Measurements from ENCODE around the gene ASCC1. TPM values are rescaled to one million over a fixed set of nuclear protein-coding genes. Genes with fewer than 3 reads are reported as not detected.

Gene ASCC1
- total and polyA plus RNA-seq, 2 of the 13 experiments (the other 11 are each of a cell fraction or from before 2014, with no cell fraction given): 21.6 to 30.1 TPM

DNA sequence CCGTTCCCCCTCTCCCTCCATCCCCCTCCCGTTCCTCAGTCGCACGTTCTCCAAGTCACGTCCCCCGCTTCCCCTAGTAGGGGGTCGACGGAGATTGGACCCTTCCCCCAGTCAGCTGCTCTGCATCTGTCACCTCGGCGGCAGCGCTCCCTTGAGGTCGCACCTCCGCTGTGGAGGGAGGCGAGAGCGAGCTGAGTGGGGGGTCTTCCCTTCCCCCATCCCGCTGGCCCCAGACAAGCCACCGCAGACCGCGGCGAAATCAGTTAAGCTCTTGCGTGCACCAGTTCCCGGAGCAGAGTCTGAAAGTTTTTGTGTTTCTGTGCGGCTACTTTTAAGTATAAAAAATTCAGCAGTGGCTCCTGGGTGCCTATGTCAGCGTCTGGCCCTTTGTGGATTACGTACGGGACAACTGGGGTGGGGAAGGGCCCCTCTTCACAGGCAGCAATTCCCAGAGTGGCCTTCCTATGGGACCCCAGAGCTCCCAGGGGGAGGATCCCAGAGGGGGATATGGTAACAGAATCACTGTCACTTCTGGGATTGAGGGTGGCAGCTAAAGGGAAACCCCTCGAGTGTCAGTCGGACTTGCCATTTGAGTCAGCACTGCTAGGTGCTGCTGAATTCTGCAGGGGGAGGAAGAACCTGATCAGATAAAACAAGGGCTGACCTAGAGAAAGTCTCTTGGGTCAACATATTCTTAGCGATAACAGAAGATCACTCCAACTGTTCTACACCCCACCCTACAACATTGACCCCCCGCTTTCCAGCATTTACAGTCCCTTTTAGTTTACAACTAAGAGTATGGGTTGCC, 45.1 kb upstream of the ASCC1 start (continued):
- TF ChIP-seq, protein P1, sequence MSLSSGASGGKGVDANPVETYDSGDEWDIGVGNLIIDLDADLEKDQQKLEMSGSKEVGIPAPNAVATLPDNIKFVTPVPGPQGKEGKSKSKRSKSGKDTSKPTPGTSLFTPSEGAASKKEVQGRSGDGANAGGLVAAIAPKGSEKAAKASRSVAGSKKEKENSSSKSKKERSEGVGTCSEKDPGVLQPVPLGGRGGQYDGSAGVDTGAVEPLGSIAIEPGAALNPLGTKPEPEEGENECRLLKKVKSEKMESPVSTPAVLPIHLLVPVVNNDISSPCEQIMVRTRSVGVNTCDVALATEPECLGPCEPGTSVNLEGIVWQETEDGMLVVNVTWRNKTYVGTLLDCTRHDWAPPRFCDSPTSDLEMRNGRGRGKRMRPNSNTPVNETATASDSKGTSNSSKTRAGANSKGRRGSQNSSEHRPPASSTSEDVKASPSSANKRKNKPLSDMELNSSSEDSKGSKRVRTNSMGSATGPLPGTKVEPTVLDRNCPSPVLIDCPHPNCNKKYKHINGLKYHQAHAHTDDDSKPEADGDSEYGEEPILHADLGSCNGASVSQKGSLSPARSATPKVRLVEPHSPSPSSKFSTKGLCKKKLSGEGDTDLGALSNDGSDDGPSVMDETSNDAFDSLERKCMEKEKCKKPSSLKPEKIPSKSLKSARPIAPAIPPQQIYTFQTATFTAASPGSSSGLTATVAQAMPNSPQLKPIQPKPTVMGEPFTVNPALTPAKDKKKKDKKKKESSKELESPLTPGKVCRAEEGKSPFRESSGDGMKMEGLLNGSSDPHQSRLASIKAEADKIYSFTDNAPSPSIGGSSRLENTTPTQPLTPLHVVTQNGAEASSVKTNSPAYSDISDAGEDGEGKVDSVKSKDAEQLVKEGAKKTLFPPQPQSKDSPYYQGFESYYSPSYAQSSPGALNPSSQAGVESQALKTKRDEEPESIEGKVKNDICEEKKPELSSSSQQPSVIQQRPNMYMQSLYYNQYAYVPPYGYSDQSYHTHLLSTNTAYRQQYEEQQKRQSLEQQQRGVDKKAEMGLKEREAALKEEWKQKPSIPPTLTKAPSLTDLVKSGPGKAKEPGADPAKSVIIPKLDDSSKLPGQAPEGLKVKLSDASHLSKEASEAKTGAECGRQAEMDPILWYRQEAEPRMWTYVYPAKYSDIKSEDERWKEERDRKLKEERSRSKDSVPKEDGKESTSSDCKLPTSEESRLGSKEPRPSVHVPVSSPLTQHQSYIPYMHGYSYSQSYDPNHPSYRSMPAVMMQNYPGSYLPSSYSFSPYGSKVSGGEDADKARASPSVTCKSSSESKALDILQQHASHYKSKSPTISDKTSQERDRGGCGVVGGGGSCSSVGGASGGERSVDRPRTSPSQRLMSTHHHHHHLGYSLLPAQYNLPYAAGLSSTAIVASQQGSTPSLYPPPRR (CRISPR knock-in tag; IDR thresholded peaks at IDR 0.05; ENCODE audit: borderline replicate concordance): peak; percentile 80; the same call in 1 of the 2 replicates
- peak; percentile 74; the same call in 1 of the 2 replicates for TF ChIP-seq ZSCAN21 (CRISPR knock-in tag; IDR thresholded peaks at IDR 0.05; ENCODE audit: borderline replicate concordance)
- TF ChIP-seq HIVEP1 (CRISPR knock-in tag; IDR thresholded peaks at IDR 0.05): 0 out of 2 replicates have a peak, but pooled peaks have one; percentile 12
- no peak for TF ChIP-seq CCAR2 (optimal IDR thresholded peaks at IDR 0.05; ENCODE audit: low read depth, low read length)
- TF ChIP-seq, protein P2, sequence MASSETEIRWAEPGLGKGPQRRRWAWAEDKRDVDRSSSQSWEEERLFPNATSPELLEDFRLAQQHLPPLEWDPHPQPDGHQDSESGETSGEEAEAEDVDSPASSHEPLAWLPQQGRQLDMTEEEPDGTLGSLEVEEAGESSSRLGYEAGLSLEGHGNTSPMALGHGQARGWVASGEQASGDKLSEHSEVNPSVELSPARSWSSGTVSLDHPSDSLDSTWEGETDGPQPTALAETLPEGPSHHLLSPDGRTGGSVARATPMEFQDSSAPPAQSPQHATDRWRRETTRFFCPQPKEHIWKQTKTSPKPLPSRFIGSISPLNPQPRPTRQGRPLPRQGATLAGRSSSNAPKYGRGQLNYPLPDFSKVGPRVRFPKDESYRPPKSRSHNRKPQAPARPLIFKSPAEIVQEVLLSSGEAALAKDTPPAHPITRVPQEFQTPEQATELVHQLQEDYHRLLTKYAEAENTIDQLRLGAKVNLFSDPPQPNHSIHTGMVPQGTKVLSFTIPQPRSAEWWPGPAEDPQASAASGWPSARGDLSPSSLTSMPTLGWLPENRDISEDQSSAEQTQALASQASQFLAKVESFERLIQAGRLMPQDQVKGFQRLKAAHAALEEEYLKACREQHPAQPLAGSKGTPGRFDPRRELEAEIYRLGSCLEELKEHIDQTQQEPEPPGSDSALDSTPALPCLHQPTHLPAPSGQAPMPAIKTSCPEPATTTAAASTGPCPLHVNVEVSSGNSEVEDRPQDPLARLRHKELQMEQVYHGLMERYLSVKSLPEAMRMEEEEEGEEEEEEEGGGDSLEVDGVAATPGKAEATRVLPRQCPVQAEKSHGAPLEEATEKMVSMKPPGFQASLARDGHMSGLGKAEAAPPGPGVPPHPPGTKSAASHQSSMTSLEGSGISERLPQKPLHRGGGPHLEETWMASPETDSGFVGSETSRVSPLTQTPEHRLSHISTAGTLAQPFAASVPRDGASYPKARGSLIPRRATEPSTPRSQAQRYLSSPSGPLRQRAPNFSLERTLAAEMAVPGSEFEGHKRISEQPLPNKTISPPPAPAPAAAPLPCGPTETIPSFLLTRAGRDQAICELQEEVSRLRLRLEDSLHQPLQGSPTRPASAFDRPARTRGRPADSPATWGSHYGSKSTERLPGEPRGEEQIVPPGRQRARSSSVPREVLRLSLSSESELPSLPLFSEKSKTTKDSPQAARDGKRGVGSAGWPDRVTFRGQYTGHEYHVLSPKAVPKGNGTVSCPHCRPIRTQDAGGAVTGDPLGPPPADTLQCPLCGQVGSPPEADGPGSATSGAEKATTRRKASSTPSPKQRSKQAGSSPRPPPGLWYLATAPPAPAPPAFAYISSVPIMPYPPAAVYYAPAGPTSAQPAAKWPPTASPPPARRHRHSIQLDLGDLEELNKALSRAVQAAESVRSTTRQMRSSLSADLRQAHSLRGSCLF (CRISPR knock-in tag; IDR thresholded peaks at IDR 0.05; ENCODE audit: borderline replicate concordance): no peak
- TF ChIP-seq, protein P3, sequence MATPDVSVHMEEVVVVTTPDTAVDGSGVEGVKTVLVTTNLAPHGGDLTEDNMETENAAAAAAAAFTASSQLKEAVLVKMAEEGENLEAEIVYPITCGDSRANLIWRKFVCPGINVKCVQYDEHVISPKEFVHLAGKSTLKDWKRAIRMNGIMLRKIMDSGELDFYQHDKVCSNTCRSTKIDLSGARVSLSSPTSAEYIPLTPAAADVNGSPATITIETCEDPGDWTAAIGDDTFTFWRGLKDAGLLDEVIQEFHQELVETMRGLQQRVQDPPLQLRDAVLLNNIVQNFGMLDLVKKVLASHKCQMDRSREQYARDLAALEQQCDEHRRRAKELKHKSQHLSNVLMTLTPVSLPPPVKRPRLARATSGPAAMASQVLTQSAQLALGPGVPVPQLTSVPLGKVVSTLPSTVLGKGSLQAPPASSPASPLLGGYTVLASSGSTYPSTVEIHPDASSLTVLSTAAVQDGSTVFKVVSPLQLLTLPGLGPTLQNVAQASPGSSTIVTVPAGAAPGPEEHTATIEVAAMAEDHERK (CRISPR knock-in tag; IDR thresholded peaks at IDR 0.05; ENCODE audit: low read depth): no peak; the same call in 1 of the 2 replicates
- peak; percentile 54; the same call in 1 of the 2 replicates for TF ChIP-seq ISX (CRISPR knock-in tag; conservative IDR thresholded peaks at IDR 0.05)
- TF ChIP-seq MIER2 (CRISPR knock-in tag; IDR thresholded peaks at IDR 0.05): no peak
- TF ChIP-seq, protein P4, sequence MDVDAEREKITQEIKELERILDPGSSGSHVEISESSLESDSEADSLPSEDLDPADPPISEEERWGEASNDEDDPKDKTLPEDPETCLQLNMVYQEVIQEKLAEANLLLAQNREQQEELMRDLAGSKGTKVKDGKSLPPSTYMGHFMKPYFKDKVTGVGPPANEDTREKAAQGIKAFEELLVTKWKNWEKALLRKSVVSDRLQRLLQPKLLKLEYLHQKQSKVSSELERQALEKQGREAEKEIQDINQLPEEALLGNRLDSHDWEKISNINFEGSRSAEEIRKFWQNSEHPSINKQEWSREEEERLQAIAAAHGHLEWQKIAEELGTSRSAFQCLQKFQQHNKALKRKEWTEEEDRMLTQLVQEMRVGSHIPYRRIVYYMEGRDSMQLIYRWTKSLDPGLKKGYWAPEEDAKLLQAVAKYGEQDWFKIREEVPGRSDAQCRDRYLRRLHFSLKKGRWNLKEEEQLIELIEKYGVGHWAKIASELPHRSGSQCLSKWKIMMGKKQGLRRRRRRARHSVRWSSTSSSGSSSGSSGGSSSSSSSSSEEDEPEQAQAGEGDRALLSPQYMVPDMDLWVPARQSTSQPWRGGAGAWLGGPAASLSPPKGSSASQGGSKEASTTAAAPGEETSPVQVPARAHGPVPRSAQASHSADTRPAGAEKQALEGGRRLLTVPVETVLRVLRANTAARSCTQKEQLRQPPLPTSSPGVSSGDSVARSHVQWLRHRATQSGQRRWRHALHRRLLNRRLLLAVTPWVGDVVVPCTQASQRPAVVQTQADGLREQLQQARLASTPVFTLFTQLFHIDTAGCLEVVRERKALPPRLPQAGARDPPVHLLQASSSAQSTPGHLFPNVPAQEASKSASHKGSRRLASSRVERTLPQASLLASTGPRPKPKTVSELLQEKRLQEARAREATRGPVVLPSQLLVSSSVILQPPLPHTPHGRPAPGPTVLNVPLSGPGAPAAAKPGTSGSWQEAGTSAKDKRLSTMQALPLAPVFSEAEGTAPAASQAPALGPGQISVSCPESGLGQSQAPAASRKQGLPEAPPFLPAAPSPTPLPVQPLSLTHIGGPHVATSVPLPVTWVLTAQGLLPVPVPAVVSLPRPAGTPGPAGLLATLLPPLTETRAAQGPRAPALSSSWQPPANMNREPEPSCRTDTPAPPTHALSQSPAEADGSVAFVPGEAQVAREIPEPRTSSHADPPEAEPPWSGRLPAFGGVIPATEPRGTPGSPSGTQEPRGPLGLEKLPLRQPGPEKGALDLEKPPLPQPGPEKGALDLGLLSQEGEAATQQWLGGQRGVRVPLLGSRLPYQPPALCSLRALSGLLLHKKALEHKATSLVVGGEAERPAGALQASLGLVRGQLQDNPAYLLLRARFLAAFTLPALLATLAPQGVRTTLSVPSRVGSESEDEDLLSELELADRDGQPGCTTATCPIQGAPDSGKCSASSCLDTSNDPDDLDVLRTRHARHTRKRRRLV (CRISPR knock-in tag; IDR thresholded peaks at IDR 0.05): no peak
- TF ChIP-seq HOXA3 (CRISPR knock-in tag; IDR thresholded peaks at IDR 0.05): no peak; the same call in 1 of the 2 replicates
- no peak for TF ChIP-seq CBFB (CRISPR knock-in tag; IDR thresholded peaks at IDR 0.05)

All from HepG2 (cell line).